Measurements from ENCODE around the gene GNG14. TPM values are rescaled to one million over a fixed set of nuclear protein-coding genes. Genes with fewer than 3 reads are reported as not detected.

Gene GNG14
- total RNA-seq, 1 donor: not detected

DNA sequence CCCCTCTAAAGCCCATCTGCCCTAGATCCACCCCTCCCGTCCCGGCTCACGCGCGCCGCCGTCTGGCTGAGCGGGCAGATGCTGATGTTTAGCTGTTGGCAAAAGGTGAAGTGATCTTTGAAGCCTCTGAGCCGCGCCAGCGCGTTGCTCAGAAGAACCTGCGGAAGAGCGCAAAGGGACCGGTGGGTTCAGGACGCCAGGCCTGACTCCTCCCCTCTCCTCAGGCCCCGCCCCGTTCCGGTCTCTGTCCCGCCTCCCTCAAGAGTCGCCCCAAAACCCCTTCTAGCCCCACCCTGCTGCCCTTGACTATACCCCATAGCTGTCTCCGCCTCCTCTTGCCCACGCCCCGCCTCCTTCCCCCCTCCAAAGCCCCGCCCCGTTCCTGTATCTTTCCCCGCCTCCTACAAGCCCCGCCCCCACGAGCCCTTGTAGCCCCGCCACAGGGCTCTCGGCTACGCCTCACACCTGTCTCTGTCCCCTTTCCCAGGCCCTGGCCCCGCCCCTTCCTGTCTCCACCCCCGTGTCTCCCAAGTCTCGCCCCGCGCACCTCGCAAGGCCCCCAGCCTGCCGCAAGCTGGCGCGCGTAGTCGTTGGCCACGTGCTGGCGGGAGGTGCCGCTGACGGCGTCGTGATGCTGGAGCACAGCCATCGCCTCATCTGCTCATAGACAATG is 30.8 kb upstream of the GNG14 start:
- no peak for DNase-seq (ENCODE audit: low read depth)
- H3K4me3 ChIP-seq (ENCODE audit: low read depth, low read length): no peak overlapping the region
- TF ChIP-seq, protein P1, sequence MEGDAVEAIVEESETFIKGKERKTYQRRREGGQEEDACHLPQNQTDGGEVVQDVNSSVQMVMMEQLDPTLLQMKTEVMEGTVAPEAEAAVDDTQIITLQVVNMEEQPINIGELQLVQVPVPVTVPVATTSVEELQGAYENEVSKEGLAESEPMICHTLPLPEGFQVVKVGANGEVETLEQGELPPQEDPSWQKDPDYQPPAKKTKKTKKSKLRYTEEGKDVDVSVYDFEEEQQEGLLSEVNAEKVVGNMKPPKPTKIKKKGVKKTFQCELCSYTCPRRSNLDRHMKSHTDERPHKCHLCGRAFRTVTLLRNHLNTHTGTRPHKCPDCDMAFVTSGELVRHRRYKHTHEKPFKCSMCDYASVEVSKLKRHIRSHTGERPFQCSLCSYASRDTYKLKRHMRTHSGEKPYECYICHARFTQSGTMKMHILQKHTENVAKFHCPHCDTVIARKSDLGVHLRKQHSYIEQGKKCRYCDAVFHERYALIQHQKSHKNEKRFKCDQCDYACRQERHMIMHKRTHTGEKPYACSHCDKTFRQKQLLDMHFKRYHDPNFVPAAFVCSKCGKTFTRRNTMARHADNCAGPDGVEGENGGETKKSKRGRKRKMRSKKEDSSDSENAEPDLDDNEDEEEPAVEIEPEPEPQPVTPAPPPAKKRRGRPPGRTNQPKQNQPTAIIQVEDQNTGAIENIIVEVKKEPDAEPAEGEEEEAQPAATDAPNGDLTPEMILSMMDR (IDR thresholded peaks at IDR 0.05; ENCODE audit: insufficient read depth, low read length): no peak

DNA sequence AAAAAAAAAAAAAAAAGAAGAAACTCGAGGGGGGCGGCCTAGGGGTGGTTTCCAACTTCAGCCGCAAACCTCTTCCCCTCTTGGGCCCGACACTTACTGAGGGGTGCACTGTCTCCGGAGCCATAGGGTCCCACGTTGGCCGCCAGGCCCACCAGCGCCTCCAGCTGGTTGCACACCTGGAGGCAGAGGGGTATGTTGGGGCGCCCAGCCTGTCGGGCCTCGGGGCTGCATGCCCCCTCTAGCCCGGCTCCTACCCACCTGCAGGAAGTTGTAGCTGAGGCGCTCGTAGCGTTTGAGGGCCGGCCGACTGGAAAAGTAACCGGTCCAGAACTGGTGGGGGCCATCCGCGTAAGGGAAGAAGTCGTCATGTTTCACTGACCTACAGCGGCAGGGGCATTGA is 29.8 kb upstream of the GNG14 start:
- no peak for DNase-seq (ENCODE audit: low read depth)
- H3K4me3 ChIP-seq (ENCODE audit: low read depth, low read length): no peak overlapping the region
- TF ChIP-seq, protein P1 (IDR thresholded peaks at IDR 0.05; ENCODE audit: insufficient read depth, low read length): no peak

DNA sequence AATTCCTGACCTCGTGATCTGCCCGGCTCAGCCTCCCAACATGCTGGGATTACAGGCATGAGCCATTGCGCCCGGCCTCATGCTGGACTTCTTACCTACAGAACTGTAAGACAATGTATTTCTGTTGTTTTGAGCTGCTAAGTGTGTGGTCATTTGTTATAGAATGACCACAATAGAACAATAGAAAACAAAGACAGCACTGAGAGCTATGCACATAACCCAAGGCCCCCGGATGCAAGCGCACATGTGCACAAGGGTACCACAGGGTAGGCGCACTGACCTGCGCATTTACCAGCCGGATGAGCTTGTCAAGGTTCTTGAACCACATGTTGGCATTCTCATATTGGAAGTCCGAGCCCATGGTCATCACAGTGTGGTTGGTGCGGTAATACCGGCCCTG is 26.8 kb upstream of the GNG14 start:
- H3K4me3 ChIP-seq (ENCODE audit: low read depth, low read length): no peak overlapping the region
- TF ChIP-seq, protein P1 (IDR thresholded peaks at IDR 0.05; ENCODE audit: insufficient read depth, low read length): no peak
- no peak for DNase-seq (ENCODE audit: low read depth)

DNA sequence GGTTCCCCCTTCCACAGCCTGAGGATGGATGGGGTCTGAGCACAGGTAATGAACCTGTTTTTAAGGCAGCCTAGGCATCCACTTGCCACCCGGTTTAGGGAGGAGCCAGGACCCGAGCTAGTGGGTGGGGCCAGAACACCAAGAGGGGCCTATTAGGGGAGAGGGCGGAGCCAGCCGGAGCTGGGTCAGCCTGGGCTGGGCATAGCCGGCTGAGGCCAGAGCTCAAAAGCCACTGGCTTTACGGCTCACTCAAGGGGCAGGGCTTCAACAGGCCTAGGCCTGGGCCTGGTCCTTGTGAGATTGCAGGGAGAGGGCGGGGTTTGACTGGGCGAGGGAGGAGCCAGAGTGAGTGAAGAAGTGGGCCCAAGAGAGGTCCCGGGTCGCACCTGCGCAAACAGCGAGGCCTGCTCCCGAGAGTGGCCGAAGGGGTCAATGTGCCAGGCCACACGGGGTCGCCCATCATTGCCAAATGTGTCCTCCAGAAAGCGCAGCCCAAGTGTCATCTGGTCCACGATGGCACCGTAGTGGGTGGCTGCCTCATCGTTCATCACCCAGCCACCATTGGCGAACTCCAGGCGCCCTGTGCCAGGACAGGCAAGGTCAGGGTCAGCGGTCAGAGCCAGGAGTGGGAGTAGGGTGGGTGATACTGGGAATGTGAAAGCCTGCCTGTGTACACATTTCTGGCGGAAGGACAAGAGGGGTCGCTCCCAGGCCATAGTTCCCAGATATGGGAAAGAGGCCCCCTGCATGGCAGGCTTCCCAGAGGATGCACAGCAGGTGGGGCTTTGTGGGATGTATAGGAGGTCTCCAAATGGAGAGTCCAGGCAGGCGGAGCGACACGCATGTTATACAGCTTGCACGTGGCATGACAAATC is 23.2 kb upstream of the GNG14 start:
- no peak overlapping the region for H3K4me3 ChIP-seq (ENCODE audit: low read depth, low read length)
- TF ChIP-seq, protein P1 (IDR thresholded peaks at IDR 0.05; ENCODE audit: insufficient read depth, low read length): no peak
- DNase-seq (ENCODE audit: low read depth): no peak

DNA sequence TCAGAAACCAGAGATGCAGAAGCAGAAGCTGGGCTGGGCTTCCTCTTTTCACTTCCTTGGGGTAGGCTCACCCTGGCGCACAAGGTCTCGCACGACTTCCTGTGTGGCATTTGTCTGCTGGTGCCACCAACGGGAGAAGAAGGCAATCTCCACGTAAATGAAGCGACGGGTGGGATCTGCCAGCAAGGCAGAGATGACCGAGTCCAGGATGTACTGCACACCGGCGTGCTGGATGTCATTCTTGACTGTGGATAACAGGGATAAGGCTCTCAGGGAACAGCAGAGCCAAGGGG is 22.6 kb upstream of the GNG14 start:
- TF ChIP-seq, protein P1 (IDR thresholded peaks at IDR 0.05; ENCODE audit: insufficient read depth, low read length): no peak
- DNase-seq (ENCODE audit: low read depth): no peak
- no peak overlapping the region for H3K4me3 ChIP-seq (ENCODE audit: low read depth, low read length)

DNA sequence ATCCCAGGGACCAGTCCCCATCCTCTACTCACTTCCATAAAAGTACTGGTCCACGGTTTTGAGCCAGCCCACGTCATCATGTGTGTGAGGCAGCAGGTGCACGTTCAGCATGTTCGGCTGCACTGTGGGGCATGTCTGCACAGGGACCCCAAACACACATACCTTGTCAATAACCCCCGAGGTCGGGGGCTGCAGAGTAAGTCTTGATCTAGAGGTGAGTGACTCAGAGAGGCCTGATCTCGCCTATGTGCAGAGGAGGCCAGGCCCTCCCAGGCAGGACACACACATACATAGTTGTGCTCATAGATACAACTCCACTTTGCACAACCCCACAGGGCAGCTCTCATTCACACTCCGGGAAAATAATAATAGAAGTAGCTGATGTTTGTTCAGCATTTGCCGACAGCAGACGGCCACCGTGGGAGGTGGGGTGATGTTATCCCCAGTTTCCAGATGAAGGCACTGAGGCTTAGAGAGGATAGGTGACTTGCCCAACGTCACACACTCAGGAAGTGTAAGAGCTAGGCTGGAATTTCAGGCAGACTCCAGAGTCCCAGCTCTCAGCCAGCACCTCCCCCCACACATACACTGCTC is 22.0 kb upstream of the GNG14 start:
- peak overlapping the region; percentile 94 for H3K4me3 ChIP-seq (ENCODE audit: low read depth, low read length)
- TF ChIP-seq, protein P1 (IDR thresholded peaks at IDR 0.05; ENCODE audit: insufficient read depth, low read length): no peak
- DNase-seq (ENCODE audit: low read depth): no peak
